HG03460 (cell line): Measurements from ENCODE around the gene NAXE.
"Not testable (repeated sequence)": the region's sequence is repeated elsewhere in the genome, so short reads cannot be mapped to it uniquely, and the experiment has no call there.

ENCODE experiments used
- ATAC-seq: cut with Tn5 transposase; IDR thresholded peaks from one replicate; pipeline ENCODE4 v1.9.1; 2021; ENCODE audit not compliant: unreplicated experiment

The NAXE gene

DNA sequence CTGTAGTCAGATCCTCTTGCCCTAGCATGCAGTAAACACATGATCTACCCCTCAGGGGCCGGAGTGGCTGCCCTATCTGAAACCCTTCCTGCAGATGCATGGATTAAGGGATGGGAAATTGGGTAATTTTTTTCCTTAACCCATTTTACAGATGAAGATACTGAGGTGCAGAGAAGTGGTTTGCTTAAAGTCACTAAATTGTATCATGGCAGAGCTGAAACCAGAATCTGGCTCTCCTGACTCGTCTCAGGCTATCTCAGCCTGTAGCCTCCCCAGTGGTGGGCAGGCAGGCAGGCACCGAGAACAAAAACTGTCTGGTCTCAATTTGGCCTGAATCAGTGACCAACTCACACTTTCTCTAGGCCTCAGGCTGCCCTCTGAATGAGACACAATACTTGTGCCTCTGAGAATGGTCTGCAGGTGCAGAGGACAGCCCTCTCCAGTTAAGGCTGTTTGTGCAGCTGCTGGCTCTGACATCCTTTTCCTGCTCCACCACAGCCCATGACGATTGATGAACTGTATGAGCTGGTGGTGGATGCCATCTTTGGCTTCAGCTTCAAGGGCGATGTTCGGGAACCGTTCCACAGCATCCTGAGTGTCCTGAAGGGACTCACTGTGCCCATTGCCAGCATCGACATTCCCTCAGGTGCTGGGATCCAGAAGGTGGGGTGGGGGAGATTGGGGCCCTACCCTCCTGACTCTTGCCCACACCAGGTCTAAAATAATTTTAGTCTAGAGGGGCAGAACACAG, 1.5 kb downstream of the NAXE start:
- ATAC-seq = no peak

DNA sequence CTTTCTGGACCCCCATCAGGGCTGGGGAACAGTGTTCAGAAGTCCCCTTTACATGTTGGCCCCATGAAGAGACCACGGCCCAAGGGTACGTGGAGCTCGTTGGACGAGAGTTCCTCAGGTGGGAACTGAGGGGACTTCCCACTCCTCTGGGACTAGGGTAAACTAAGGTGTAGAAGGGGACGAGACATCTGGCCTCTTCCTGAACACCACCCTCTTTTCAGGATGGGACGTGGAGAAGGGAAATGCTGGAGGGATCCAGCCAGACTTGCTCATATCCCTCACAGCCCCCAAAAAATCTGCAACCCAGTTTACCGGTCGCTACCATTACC, 2.0 kb downstream of the NAXE start:
- ATAC-seq = no peak

DNA sequence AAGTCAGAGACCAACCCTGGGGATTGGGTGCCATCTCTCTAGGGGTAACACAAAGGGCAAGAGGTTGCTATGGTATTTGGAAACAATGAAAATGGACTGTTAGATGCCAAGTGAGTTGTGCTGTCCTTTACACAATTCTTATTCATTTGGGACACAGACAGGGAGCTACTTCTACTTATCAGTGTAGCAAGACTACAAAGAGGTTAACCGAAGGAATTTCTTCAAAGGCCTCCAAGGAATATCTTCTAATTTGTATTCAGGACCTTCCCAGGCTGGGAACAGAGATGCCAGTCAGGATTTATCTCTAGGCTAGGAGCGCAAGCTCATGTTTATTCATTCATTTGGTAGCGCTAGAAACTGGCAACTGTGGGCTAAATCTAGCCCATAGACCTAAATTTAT, 2.6 kb downstream of the NAXE start:
- ATAC-seq = no peak

DNA sequence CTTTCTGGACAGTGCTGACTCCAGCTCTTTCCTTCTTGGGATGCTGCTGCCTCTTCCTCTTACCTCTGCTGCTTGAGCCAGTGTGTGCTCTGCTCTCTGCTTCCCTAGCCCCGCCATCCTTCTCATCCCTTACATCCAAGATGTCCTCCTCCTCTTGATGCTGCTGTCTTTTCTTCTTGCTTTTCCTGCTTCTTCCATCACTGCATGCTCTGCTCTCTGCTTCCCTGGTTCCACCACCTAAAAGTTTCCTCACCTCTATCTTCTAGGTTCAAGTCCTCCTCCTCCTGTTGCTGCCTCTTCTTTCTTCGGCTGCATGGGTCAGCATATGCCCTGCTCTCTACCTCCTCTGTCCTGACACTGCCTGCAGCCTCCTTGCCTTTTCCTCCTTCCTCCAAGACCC, 3.4 kb downstream of the NAXE start:
- ATAC-seq = no peak

DNA sequence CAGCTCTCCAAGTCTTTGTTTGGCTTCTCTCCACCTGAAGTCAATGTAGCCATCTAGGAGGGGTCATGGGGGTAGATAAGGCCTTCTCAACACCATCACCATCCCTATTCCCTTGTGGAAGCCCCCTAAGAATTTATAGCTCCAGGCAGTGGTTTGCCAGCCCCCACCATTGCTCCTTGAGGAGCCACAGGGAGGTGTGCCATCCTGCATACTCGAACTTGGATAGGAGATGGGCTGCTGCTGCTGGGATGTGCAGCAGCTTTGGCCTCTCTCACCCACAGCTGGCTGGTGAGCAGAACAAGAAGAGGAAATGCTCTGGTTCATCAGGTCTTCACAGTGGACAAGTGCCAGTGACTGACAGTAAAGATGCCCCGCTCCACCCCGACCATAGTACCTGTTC, 4.8 kb downstream of the NAXE start:
- ATAC-seq = no peak

DNA sequence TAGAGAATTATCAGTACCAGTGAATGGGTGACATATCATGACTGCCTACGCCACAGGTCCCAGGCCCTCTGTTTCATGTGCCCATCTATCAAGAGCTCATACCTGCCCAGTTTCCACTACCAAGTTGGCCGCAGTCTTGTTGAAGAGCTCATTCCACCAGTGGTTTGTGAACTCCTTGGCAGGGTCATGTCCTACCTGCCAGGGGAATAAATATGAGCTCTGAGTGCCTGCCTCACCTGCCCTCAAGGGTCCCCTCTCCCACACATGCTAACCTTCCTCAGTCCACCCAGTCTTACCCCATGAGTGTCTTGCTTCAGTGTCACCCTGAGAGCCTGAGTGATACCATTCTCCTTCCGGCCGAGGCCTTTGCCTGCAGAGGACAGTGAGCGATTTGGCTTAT, 6.5 kb downstream of the NAXE start:
- no peak for ATAC-seq

DNA sequence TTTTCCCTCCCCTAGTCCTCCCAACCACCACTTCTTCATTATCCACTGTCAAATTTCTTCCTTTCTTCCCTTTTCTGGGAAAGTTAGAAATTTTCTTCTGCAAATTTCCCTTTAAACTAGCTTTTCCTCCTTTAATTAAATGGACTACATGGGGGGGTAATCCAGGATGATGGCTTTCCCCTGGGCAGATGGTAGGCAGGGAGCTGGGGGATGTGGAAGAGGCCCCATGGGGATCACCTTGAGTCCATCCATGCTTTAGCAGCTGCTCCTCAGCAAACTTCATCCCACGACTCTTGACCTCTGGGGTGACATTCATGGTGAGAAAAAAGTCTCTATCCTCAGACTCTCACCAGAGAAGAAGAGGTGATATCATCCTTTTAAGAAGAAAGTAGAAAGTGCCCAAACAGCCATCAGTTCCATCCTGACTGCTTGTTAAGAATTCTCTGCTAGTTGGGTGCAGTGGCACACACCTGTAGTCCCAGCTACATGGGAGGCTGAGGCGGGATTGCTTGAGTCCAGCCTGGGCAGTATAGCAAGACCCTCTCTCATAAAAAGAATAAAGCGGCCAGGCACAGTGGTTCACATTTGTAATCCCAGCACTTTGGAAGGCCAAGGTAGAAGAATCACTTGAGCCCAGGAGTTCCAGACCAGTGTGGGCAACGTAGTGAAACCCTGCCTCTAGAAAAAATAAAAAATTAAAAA, 7.3 kb downstream of the NAXE start:
- ATAC-seq = no peak

DNA sequence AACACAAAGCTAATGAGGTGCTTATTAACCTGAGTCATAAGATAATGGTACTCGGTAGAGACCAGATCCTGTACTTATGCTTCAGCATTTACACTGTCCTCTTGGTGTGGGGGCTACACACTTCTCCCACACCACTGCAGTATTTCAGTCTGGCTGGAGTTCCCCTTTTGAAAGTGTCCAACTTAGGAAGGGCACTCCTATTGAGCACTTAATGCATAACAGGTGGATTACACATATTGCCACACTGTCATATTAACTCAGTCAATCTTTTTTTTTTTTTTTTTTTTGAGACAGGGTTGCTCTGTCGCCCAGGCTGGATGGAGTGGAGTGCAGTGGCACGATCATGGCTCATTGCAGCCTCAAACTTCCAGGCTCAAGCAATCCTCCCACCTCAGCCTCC, 8.2 kb downstream of the NAXE start:
- peak; percentile 53 for ATAC-seq

DNA sequence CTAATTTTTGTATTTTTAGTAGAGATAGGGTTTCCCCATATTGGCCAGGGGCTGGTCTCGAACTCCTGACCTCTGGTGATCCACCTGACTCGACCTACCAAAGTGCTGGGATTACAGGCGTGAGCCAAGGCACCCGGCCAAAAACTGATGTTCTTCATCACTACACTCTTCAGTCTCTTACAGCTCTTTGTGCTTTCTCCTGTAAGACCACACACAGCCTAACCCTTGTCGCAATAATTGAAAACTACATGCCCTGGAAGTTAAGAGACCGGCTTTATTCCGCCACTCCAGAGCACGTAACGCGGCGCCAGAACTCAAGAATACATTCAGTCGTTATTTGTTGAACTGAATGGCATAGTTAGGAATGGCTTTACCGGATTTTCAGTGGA, 9.2 kb downstream of the NAXE start:
- ATAC-seq = no peak

DNA sequence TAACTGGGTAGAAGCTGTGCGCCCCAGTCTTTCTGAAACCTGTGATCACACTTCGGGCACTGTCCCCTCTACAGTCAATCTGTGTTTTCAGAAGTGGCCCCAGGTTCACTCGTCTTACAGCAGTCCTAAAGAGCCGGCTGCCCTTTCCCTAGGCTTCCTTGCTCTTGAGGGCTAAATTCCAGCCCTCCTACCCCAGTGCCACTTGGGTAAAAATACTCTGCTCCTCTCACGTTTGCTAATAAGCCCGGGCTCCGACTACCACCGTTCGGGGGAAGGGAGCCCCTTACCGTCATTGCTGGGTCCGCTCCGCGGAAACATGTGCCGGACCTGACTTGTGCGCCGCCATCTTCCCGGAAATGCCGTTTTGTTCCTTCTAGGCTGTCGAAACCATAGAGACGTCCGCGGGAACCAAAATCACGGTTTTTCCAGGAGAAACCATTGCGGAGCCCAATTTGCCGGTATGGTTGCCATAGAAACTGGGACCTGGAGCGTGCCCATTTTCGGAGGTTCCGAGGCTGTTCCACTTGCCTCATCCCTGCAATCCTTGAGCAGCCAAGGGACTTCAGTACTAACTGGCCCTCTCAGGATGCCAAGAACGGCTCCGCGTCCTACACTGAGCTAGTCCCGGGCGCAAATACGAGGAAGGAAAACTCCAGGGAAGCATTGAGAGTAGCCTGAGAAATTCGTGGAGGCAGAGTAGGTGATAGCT, 9.7 kb downstream of the NAXE start, which contains the start of gene GPATCH4:
Gene GPATCH4, minus strand, starts transcription at position 358 of the 709 bp plus-strand sequence.
- no peak for ATAC-seq

DNA sequence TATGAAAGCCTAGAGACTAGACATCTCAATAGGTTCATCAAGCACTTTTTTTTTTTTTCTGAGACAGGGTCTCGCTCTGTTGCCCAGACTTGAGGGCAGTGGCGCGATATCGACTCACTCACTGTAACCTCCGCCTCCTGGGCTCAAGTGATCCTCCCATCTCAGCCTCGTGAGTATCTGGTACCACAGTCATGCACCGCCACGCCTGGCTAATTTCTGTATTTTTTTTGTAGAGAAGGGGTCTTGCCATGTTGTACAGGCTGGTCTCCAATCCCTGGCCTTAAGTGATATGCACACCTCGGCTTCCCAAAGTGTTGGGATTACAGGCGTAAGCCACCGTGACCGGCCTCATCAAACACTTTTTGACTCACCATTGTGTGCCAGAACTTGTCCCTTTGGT, 10.3 kb downstream of the NAXE start:
- no peak for ATAC-seq

DNA sequence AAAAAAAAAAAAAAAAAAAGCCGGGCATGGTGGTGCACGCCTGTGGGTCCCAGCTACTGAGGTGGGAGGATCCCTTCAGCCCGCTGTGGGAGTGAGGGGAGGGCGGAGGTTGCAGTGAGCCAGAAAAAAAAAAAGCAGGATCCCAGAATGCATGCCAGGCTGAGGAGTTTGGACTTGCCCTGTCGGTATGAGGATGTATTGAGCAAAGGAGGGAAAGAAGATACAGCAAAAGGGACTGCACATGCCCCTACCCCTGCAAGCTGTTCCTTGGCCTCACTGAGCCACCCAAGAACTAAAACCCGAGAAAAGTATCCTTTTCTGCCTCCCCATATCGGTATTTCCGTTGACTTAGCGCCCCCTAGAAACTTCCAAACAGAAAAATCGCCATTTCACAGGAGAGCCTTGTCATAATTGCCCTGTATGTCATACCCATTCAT, 11.0 kb downstream of the NAXE start:
- ATAC-seq = no peak

DNA sequence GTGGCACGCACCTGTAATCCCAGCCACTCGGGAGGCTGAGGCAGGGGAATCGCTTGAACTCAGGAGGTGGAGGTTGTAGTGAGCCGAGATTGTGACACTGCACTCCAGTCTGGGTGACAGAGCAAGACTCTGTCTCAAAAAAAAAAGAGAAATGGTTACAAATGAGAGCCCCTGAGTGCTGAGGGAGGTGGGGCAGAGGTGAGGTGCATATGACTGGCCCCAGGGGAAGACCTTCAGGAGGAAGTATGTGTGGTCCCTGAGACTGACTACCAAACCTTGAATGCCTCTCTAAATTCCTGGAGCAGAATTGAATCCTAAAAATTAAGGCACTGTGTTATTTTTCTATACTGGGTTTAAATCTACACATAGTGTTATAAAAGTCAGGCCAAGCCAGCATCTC, 15.8 kb downstream of the NAXE start:
- ATAC-seq = not testable (repeated sequence)

DNA sequence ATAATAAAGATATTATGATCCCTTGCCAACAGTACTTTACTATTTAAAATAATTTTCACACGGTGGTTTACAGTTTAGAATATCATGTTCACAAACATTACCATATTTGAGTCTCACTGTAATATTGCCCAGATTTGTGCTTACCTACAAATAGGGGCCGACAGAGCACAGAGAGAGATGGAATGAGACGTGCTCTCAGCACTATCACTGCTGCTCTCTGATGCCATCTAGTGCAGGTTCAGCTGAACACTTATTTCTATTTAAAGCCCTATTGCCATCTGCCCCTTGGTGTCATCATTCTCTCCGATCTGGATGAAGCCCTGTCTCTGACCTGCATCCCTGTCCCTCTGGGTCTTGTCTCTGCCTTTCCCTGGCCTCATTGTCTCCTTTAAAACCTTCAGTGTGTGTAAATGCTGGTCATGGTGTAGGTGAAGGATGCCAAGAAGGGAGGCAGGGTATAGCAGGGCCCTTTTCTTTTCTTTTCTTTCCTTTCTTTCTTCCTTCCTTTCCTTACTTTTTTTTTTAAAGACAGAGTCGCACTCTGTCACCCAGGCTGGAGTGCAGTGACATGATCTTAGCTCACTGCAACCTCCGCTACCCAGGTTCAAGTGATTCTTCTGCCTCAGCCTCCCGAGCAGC, 16.6 kb downstream of the NAXE start:
- no peak for ATAC-seq

DNA sequence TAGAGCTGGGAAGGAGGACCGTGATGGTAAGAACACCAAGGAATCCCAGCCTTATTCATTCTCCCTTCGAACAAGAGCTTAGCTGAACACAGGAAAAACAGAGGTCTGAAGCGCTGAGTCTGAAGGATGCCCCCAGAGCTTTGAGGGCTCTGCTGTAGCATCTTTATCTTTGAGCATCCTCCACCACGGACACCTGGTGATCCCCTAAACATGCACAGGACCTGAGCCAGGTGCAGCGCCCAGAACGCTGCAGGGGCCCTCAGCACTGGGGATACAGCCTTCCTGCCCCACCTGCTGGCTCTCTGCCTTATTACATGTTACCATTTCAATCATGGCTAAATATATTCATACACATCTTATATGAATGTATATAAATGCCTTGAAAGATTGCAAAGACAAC, 17.4 kb downstream of the NAXE start:
- ATAC-seq = no peak

DNA sequence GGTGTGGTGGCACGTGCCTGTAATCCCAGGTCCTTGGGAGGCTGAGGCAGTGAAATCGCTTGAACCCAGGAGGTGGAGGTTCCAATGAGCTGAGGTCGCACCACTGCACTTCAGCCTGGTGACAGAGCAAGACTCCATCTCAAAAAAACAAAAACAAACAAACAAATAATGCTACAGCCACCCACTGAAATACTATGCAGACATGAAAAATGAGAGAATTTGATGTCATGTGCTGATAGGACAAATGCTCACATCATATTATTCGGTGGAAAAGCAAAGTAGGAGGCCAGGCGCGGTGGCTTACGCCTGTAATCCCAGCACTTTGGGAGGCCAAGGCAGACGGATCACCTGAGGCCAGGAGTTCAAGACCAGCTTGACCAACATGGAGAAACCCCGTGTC, 18.5 kb downstream of the NAXE start:
- not testable (repeated sequence) for ATAC-seq

DNA sequence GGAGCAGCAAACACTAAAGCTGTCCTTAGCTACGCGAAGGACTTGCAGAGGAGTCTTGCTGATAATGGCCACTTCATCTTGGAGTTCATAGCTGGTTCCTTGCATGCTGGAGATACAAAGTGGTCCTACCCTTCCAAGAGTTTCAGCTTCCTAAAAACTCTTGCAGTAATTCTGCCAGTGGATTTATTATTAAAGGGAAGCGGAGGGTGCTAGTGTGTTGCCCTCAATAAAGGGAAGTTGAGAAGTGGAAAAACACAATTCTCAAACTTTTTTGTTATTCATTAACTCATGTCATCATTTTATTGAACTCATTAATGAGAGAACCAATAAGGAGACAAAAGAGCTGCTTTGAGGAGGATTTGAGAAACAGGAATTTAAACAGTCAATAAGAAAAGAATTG, 21.1 kb downstream of the NAXE start:
- ATAC-seq = no peak

DNA sequence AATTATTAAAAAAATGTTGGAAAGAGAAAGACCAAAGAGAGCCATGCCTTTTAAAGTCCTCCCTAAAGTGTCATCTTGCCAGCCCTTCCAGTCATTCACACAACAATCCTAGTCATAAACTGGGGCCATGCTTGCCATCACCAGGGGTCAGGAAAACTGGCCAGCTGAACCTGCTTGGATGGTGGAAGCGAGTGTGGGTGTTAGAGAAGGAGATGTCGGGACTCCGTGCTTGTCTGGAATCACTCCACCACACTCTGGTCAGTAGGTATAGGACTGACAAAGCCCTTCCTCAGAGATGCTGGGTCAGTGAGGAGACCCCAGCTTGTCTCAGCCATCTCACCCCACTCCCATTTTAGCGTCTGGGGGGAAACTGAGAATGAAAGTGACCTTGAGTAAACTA, 24.4 kb downstream of the NAXE start:
- no peak for ATAC-seq

DNA sequence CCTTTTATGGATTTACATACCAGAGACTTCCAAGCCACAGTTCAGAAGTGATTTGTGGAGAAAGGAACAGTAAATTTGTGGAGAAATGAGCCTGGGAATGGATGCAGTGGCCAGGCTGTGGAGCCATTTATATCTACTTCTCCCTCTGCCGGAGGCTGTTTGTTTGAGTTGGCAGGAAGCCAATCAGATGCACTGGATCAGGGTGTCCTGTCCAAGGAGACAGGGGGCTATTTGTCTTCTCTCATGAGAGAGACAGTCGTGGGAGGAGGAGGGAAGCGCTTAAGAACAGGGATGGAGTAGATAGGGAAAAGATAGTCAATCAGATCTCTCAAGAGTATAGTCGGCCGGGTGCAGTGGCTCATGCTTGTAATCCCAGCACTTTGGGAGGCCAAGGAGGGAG, 24.9 kb downstream of the NAXE start:
- ATAC-seq = no peak

DNA sequence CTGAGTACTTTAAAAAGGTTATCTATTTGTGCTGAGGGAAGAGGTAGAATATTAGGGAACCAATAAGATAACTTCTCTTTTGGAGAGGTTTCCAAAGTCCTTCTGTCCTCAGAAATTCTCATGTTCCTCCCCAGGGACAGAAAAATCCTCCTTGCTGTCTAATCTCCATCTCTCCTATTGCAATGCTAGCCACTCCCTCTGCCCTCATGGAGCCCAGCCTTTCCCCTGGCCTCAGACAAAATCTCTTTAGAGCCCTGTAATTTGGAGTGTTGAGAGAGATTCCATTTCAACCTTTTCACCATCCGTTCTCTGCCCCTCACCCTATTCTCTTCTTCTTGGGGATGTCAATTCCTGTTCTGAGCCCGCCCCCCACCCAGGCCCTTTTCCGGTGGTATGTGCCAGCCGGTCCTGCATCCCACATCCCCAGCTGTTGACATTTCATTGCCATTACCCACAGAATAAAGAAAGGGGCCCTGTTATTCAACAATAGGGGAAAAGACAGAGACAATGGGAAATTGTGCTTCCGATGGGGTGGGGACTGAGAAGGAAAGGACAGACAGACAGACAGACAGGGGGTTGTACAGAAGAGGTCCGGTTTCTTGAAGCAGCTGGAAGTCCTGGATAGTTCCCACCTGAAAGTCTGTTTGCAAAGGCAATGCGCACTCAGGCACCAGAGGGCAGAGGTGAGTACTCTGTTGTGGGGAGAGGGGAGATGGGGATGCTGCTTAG, 27.4 kb downstream of the NAXE start, which contains the start of gene HAPLN2:
Gene HAPLN2, plus strand, starts transcription at position 563 of the 729 bp plus-strand sequence. CDS start 4,076 bp downstream, outside the sequence.
- no peak for ATAC-seq

DNA sequence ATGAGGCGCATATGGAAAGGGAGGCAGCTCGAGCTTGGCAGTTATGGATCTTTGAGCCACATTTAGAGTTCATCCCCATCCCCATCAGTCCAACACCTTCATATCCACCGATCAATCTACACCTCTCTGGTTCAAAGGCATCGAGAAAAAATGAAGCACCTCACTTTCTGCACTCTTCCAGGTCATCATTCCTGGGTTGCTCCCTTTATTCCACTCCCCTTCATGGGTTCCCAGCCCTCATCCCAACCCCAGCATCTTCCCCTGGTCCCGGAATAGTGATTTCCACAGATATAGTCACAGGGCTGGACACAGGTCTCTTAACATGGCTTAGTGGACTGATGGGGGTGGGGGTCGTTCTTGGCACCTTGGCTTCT, 28.0 kb downstream of the NAXE start:
- ATAC-seq = no peak
